Measurements from ENCODE around the gene EFCAB13.

Gene EFCAB13

GRCh38 chr17:47324224-47325020 is 667 bp downstream of the EFCAB13 start:
- no peaks in the 10 kb centered on the region for H3K4me1 ChIP-seq (ENCODE audit: control insufficient read depth, insufficient read depth, low read length)
- peak overlapping the region; percentile 47; the same call in 1 of the 2 replicates for H3K27ac ChIP-seq (ENCODE audit: extremely low read depth, low read depth, low read length)
- TF ChIP-seq YY2 (tag by site-specific recombination; IDR thresholded peaks at IDR 0.05), result peak; percentile 24; the same call in 1 of the 2 replicates
- no peak for TF ChIP-seq YY1 (tag by site-specific recombination; IDR thresholded peaks at IDR 0.05)
- 0 out of 2 replicates have a peak, but pooled peaks have one; percentile 45 for TF ChIP-seq SCRT2 (tag by site-specific recombination; IDR thresholded peaks at IDR 0.05)
- TF ChIP-seq OVOL3 (tag by site-specific recombination; IDR thresholded peaks at IDR 0.05), result no peak
- no peak for TF ChIP-seq GFI1B (tag by site-specific recombination; IDR thresholded peaks at IDR 0.05)
- no peak for TF ChIP-seq OSR2 (tag by site-specific recombination; IDR thresholded peaks at IDR 0.05)
- no peak for TF ChIP-seq ZNF658 (tag by site-specific recombination; IDR thresholded peaks at IDR 0.05)
- TF ChIP-seq ZNF335 (tag by site-specific recombination; conservative IDR thresholded peaks at IDR 0.05), result peak; percentile 11; the same call in 1 of the 2 replicates
- 0 out of 2 replicates have a peak, but pooled peaks have one; percentile 33 for TF ChIP-seq ZBTB7A (tag by site-specific recombination; IDR thresholded peaks at IDR 0.05; ENCODE audit: low read depth)
- TF ChIP-seq ZNF121 (tag by site-specific recombination; IDR thresholded peaks at IDR 0.05), result no peak
- no peak for TF ChIP-seq ZNF211 (tag by site-specific recombination; IDR thresholded peaks at IDR 0.05; ENCODE audit: low read depth)
- no peak for TF ChIP-seq ZNF362 (tag by site-specific recombination; IDR thresholded peaks at IDR 0.05)
- TF ChIP-seq ZNF350 (tag by site-specific recombination; IDR thresholded peaks at IDR 0.05), result no peak
- 0 out of 2 replicates have a peak, but pooled peaks have one; percentile 25 for TF ChIP-seq ZNF416 (tag by site-specific recombination; IDR thresholded peaks at IDR 0.05)
- TF ChIP-seq GLI2 (tag by site-specific recombination; IDR thresholded peaks at IDR 0.05; ENCODE audit: borderline replicate concordance, low read depth), result no peak
- no peak for TF ChIP-seq ZNF837 (tag by site-specific recombination; IDR thresholded peaks at IDR 0.05)
- TF ChIP-seq CTCF (tag by site-specific recombination; IDR thresholded peaks at IDR 0.05), result no peak
- no peak for TF ChIP-seq ZNF24 (tag by site-specific recombination; IDR thresholded peaks at IDR 0.05)
- TF ChIP-seq TRIM28 (IDR thresholded peaks at IDR 0.05; ENCODE audit: borderline replicate concordance, low read length), result 0 out of 2 replicates have a peak, but pooled peaks have one; percentile 22
- peak; percentile 26; the same call in 1 of the 2 replicates for TF ChIP-seq ZNF707 (tag by site-specific recombination; IDR thresholded peaks at IDR 0.05)
- TF ChIP-seq ZNF2 (tag by site-specific recombination; IDR thresholded peaks at IDR 0.05), result no peak
- no peak for TF ChIP-seq ZNF549 (tag by site-specific recombination; IDR thresholded peaks at IDR 0.05)
- no peaks in the 10 kb centered on the region for H3K9me3 ChIP-seq (ENCODE audit: control insufficient read depth, insufficient read depth, low read depth, low read length)
- H3K36me3 ChIP-seq (ENCODE audit: control insufficient read depth in 2 of 2, insufficient read depth in 1 of 2, low read length in 2 of 2), result no peaks in the 10 kb centered on the region
- H3K4me3 ChIP-seq (ENCODE audit: low read depth, low read length), result peak overlapping the region; percentile 46
- CTCF ChIA-PET, result interaction anchor here (0.5 to 3.1 kb wide), 5 partner anchors 9 to 469 kb away, joined by 3 to 14 read pairs (median 3); no protein-coding TSS in a partner anchor
- POLR2A ChIA-PET, result interaction anchor here (0.6 to 1.3 kb wide), 7 partner anchors 10 to 325 kb away, joined by 3 to 5 read pairs (median 4); partner anchors contain the start of gene KPNB1

- H3K27ac ChIP-seq (ENCODE audit: extremely low read depth, low read depth, low read length), result no peak overlapping the region
- H3K36me3 ChIP-seq (ENCODE audit: control insufficient read depth in 2 of 2, insufficient read depth in 1 of 2, low read length in 2 of 2), result no peaks in the 10 kb centered on the region
- ChIA-PET POLR2A (no interaction called here), CTCF (interaction anchor here (0.9 to 3.1 kb wide), 2 partner anchors 9 to 10 kb away, joined by 8 to 14 read pairs; no protein-coding TSS in a partner anchor)
- no peak overlapping the region for H3K4me3 ChIP-seq (ENCODE audit: low read depth, low read length)
- TF ChIP-seq ZNF623 (tag by site-specific recombination; IDR thresholded peaks at IDR 0.05) (no peak), ZNF184 (tag by site-specific recombination; IDR thresholded peaks at IDR 0.05) (no peak), ZBTB7A (tag by site-specific recombination; IDR thresholded peaks at IDR 0.05; ENCODE audit: low read depth) (no peak), ZNF658 (tag by site-specific recombination; IDR thresholded peaks at IDR 0.05) (no peak), PRDM1 (tag by site-specific recombination; IDR thresholded peaks at IDR 0.05) (peak; percentile 26; the same call in 1 of the 2 replicates), CTCF (tag by site-specific recombination; IDR thresholded peaks at IDR 0.05) (no peak), MEIS1 (CRISPR knock-in tag; IDR thresholded peaks at IDR 0.05; ENCODE audit: borderline replicate concordance) (no peak)
- H3K4me1 ChIP-seq (ENCODE audit: control insufficient read depth, insufficient read depth, low read length), result no peaks in the 10 kb centered on the region
- no peaks in the 10 kb centered on the region for H3K9me3 ChIP-seq (ENCODE audit: control insufficient read depth, insufficient read depth, low read depth, low read length)
These were observed 1.4 kb downstream of the EFCAB13 start for GRCh38 chr17:47325176-47325575.

Data from HEK293 (cell line).